ENCODE data around the gene PRRG2.
"Not testable (repeated sequence)": the region's sequence is repeated elsewhere in the genome, so short reads cannot be mapped to it uniquely, and the experiment has no call there.

Gene PRRG2

DNA sequence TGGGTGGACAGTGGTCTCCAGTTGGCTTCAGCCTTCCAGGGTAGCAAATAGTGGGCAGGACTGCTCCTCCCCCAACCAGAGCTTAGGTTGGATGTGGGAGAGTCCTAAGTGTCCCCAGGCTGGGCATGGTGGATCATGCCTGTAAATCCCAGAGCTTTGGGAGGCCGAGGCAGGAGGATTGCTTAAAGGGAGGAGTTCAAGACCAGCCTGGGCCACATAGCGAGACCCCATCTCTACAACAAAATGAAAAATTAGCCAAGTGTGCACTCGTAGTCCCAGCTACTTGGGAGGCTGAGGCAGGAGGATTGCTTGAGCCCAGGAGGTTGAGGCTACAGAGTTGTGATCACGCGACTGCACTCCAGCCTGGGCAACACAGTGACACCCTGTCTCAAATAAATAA is 51.5 kb downstream of the PRRG2 start:
- no peak overlapping the region for H3K4me3 ChIP-seq (ENCODE audit: low read depth, low read length)
- no peak for TF ChIP-seq CTCF (IDR thresholded peaks at IDR 0.05; ENCODE audit: control insufficient read depth, extremely low read depth, insufficient read depth)
- no peak for DNase-seq (ENCODE audit: low read depth)

DNA sequence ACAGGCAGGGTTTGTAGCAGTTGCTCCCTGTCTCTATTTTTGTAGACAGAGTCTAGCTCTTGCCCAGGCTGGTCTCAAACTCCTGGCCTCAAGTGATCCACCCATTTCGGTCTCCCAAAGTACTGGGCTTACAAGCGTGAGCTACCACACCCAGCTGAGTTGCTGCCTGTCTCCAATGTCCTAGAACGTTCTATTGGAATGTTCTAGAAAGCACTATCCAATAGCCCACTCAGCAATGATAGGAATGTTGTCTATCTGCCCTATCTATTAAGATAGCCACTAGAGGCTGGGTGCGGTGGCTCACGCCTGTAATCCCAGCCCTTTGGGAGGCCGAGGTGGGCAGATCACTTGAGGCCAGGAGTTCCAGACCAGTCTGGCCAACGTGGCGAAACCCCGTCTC is 52.2 kb downstream of the PRRG2 start:
- DNase-seq (ENCODE audit: low read depth); H3K4me3 ChIP-seq (ENCODE audit: low read depth, low read length): not testable (repeated sequence)

- no peak overlapping the region for H3K4me3 ChIP-seq (ENCODE audit: low read depth, low read length)
- TF ChIP-seq CTCF (IDR thresholded peaks at IDR 0.05; ENCODE audit: control insufficient read depth, extremely low read depth, insufficient read depth): no peak
- no peak for DNase-seq (ENCODE audit: low read depth)
Observed at GRCh38 chr19:49635530-49636232, 54.6 kb downstream of the PRRG2 start.

DNA sequence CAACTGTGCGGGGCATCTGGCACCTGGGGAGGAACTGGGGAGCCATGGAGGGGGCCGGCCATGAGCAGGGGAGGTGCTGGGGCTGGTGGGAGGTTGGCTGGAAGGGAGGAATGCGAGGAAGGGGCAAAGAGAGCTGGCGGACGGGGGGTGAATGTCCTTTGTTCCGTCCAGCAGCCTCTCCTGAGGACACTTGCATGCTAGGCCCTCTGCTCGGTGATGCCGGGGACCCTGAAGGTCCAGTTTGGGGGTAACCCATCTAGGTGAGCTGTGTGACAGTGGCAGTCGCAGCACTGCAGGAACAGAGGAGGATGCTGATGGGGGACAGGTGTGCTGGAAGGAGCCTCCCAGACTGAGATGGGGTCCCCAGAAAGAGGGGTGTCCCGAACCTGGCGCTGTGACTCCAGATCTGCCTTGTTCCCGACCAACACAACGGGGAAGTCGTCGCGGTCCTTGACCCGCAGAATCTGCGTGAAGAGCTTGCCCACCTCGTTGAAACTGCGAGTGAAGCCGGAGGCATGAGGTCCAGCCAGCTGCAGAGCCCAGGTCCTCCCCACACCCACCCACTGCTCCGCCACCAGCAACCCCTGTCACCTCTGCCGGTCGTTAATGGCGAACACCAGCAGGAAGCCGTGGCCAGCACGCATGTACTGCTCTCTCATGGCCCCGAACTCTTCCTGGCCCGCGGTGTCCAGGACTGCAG is 55.3 kb downstream of the PRRG2 start:
- TF ChIP-seq CTCF (IDR thresholded peaks at IDR 0.05; ENCODE audit: control insufficient read depth, extremely low read depth, insufficient read depth): no peak
- no peak for DNase-seq (ENCODE audit: low read depth)
- no peak overlapping the region for H3K4me3 ChIP-seq (ENCODE audit: low read depth, low read length)

- DNase-seq (ENCODE audit: low read depth): peak; percentile 52
- no peak overlapping the region for H3K4me3 ChIP-seq (ENCODE audit: low read depth, low read length)
- no peak for TF ChIP-seq CTCF (IDR thresholded peaks at IDR 0.05; ENCODE audit: control insufficient read depth, extremely low read depth, insufficient read depth)
Observed at GRCh38 chr19:49637821-49638738, 57.0 kb downstream of the PRRG2 start.

- peak overlapping the region; percentile 57 for H3K4me3 ChIP-seq (ENCODE audit: low read depth, low read length)
- TF ChIP-seq CTCF (IDR thresholded peaks at IDR 0.05; ENCODE audit: control insufficient read depth, extremely low read depth, insufficient read depth): no peak
- DNase-seq (ENCODE audit: low read depth): no peak
Observed at GRCh38 chr19:49639401-49640112, 58.4 kb downstream of the PRRG2 start.

Measured in LNCaP clone FGC (cell line).